Thyroid gland (tissue), 4 donors: Measurements from ENCODE around the gene MYO1E. TPM values are rescaled to one million over a fixed set of nuclear protein-coding genes. Genes with fewer than 3 reads are reported as not detected.
"Not testable (repeated sequence)": the region's sequence is repeated elsewhere in the genome, so short reads cannot be mapped to it uniquely, and the experiment has no call there.

ENCODE experiments used
- DNase-seq, 2 donors: peaks; one replicate each; pipeline ENCODE4 v3.0.0-alpha.2; 2019
- H3K27ac ChIP-seq, 3 donors: fragments of 200-600 bp; sonication (generic); 1 replicate in 2 of 3; 2 replicates in 1 of 3; pipeline ENCODE4 v1.5.1; 2016 to 2019; ENCODE audit warnings: mild to moderate bottlenecking in 1 of 3, moderate library complexity in 1 of 3
- H3K27me3 ChIP-seq: fragments of 200-600 bp; sonication (generic); one replicate; pipeline ENCODE4 v1.5.1; 2019
- H3K36me3 ChIP-seq, 2 donors: fragments of 200-600 bp; sonication (generic); one replicate each; pipeline ENCODE4 v1.5.1; 2016 to 2019
- H3K4me1 ChIP-seq, 2 donors: fragments of 200-600 bp; sonication (generic); one replicate each; pipeline ENCODE4 v1.5.1; 2017 to 2019
- H3K4me3 ChIP-seq, 3 donors: fragments of 200-600 bp; sonication (generic); replicated peaks in 1 of 3; 1 replicate in 2 of 3; 2 replicates in 1 of 3; pipeline ENCODE4 v1.5.1; 2016; ENCODE audit warnings: mild to moderate bottlenecking in 1 of 3
- H3K9me3 ChIP-seq: fragments of 200-600 bp; sonication (generic); one replicate; pipeline ENCODE4 v1.5.1; 2017
- CTCF ChIP-seq, 6 experiments: fragments of 200-600 bp in 3 of 6; fragments of 450-650 bp in 3 of 6; sonication (generic) in 3 of 6; IDR thresholded peaks; one replicate each; pipeline ENCODE4 v1.5.1; 2016 to 2019; ENCODE audit warnings: antibody characterized with exemption in 6 of 6, mild to moderate bottlenecking in 2 of 6, inconsistent platforms in 1 of 6, moderate library complexity in 1 of 6
- POLR2A ChIP-seq, 2 donors: fragments of 450-650 bp; IDR thresholded peaks; one replicate each; pipeline ENCODE4 v1.6.1; 2017; ENCODE audit warnings: antibody characterized with exemption in 2 of 2, mild to moderate bottlenecking in 2 of 2, moderate library complexity in 1 of 2
- WGBS, 2 donors: methylation state at CpG; one replicate each; pipeline ENCODE4 v1.1.5; 2017; 5-methylcytosine and 5-hydroxymethylcytosine counted together
- intact Hi-C: fragments of 100-400 bp; cut with DNase I; formaldehyde crosslinking; loops from one replicate; pipeline ENCODE4 v1.15.1; 2023
- total RNA-seq, 4 donors: library from RNA; depleted of rRNA; stranded (reverse); fragments of >200 nt; gene quantifications; one replicate each; pipeline ENCODE4 v1.2.3, GENCODE V29; 2016

MYO1E gene
- total RNA-seq, 4 donors from 2014 or later, result 19.5 to 56.6 (median 34.6) TPM

GRCh38 chr15:59282515-59283337 is 89.9 kb downstream of the MYO1E start:
- Histone ChIP-seq H3K36me3 (no peaks in the 10 kb centered on the region), H3K27me3 (no peaks in the 10 kb centered on the region), H3K9me3 (no peaks in the 10 kb centered on the region), H3K4me1 (peaks cover 0 to 6% of the 10 kb centered on the region in 2 donors), H3K4me3 (no peak overlapping the region), H3K27ac (no peak overlapping the region)
- intact Hi-C loops, result no loop called here
- no peak for TF ChIP-seq POLR2A (IDR thresholded peaks at IDR 0.05)
- no peak for TF ChIP-seq CTCF (IDR thresholded peaks at IDR 0.05)
- DNase-seq, result peak in 1 of 2 donors; percentile 21
- 75 to 83% methylated on average over 14 of the region's 14 CpGs for WGBS, 2 donors

- WGBS, 2 donors, result 97 to 98% methylated on average over 5 of the region's 5 CpGs
- TF ChIP-seq CTCF (IDR thresholded peaks at IDR 0.05), result no peak
- TF ChIP-seq POLR2A (IDR thresholded peaks at IDR 0.05), result no peak
Observed at GRCh38 chr15:59281699-59282098, 91.0 kb downstream of the MYO1E start.

GRCh38 chr15:59280855-59281254 is 91.8 kb downstream of the MYO1E start:
- H3K4me3 ChIP-seq, result no peak overlapping the region
- H3K36me3 ChIP-seq, result no peaks in the 10 kb centered on the region
- no peaks in the 10 kb centered on the region for H3K9me3 ChIP-seq
- no peak overlapping the region for H3K27ac ChIP-seq
- intact Hi-C loops, result no loop called here
- peaks cover 0 to 6% of the 10 kb centered on the region in 2 donors for H3K4me1 ChIP-seq
- no peaks in the 10 kb centered on the region for H3K27me3 ChIP-seq
- 98% methylated on average over 5 of the region's 5 CpGs for WGBS, 2 donors
- TF ChIP-seq POLR2A (IDR thresholded peaks at IDR 0.05) (no peak), CTCF (IDR thresholded peaks at IDR 0.05) (no peak)
- DNase-seq, result no peak

More at GRCh38 chr15:59281699-59282098, 91.0 kb downstream of the MYO1E start:
- no peaks in the 10 kb centered on the region for H3K36me3 ChIP-seq
- H3K27me3 ChIP-seq, result no peaks in the 10 kb centered on the region
- peaks cover 0 to 6% of the 10 kb centered on the region in 2 donors for H3K4me1 ChIP-seq
- intact Hi-C loops, result no loop called here
- H3K27ac ChIP-seq, result no peak overlapping the region
- no peak overlapping the region for H3K4me3 ChIP-seq
- H3K9me3 ChIP-seq, result no peaks in the 10 kb centered on the region
- DNase-seq, result no peak

GRCh38 chr15:59280292-59280691 is 92.4 kb downstream of the MYO1E start:
- H3K27ac ChIP-seq, intact Hi-C loops: not testable (repeated sequence)
- WGBS, 2 donors, result 84 to 88% methylated on average over 6 of the region's 6 CpGs

GRCh38 chr15:59279023-59279422 is 93.6 kb downstream of the MYO1E start:
- WGBS, 2 donors, result 92 to 98% methylated on average over 5 of the region's 5 CpGs
- intact Hi-C loops, result no loop called here
- no peaks in the 10 kb centered on the region for H3K4me1 ChIP-seq
- no peaks in the 10 kb centered on the region for H3K9me3 ChIP-seq
- H3K27ac ChIP-seq, result no peak overlapping the region
- no peak for DNase-seq
- no peaks in the 10 kb centered on the region for H3K27me3 ChIP-seq
- no peak overlapping the region for H3K4me3 ChIP-seq
- no peaks in the 10 kb centered on the region for H3K36me3 ChIP-seq
- TF ChIP-seq POLR2A (IDR thresholded peaks at IDR 0.05) (no peak), CTCF (IDR thresholded peaks at IDR 0.05) (no peak)

More at GRCh38 chr15:59280292-59280691, 92.4 kb downstream of the MYO1E start:
- not testable (repeated sequence) for H3K27me3 ChIP-seq, H3K36me3 ChIP-seq, H3K9me3 ChIP-seq, DNase-seq, H3K4me3 ChIP-seq, H3K4me1 ChIP-seq
